Measurements from ENCODE around the gene AARS2.
A peak's percentile ranks its signal among the peaks of the same experiment; 100 is the strongest.

GRCh38 chr6:44268095-44268628 lies 45.0 kb downstream of the AARS2 start:
- TF ChIP-seq CTCF (conservative IDR thresholded peaks at IDR 0.05): peak; percentile 92
- no peak for TF ChIP-seq EZH2 (IDR thresholded peaks at IDR 0.05; ENCODE audit: low read depth)
